ENCODE data around the gene CNOT3. TPM values are rescaled to one million over a fixed set of nuclear protein-coding genes. Genes with fewer than 3 reads are reported as not detected.

CNOT3 gene
- total RNA-seq, 1 donor, result 6.2 TPM

GRCh38 chr19:54152267-54152666 is 14.7 kb downstream of the CNOT3 start:
- H3K27me3 ChIP-seq (ENCODE audit: insufficient read depth, low read length), result no peaks in the 10 kb centered on the region
- no peaks in the 10 kb centered on the region for H3K79me2 ChIP-seq (ENCODE audit: insufficient read depth, low read length)
- H3K4me1 ChIP-seq (ENCODE audit: insufficient read depth, low read length), result peaks cover 21% of the 10 kb centered on the region
- no peaks in the 10 kb centered on the region for H3K9me3 ChIP-seq (ENCODE audit: low read depth, low read length)
- H3K36me3 ChIP-seq (ENCODE audit: insufficient read depth, low read length), result peaks cover 92% of the 10 kb centered on the region
- H2AFZ ChIP-seq (ENCODE audit: low read length), result no peak overlapping the region
- H4K20me1 ChIP-seq (ENCODE audit: insufficient read depth, low read length), result peaks cover 25% of the 10 kb centered on the region
- DNase-seq (ENCODE audit: insufficient read length, low spot score, missing footprints), result no peak
- no peak overlapping the region for H3K27ac ChIP-seq (ENCODE audit: low read depth, low read length)
- no peak for TF ChIP-seq CTCF (IDR thresholded peaks at IDR 0.05; ENCODE audit: extremely low read depth, low read depth, low read length)
- H3K4me2 ChIP-seq (ENCODE audit: insufficient read depth, low read length), result no peak overlapping the region
- H3K4me3 ChIP-seq (ENCODE audit: insufficient read depth, low read length), result no peak overlapping the region

- TF ChIP-seq CTCF (IDR thresholded peaks at IDR 0.05; ENCODE audit: extremely low read depth, low read depth, low read length), result no peak
- H3K79me2 ChIP-seq (ENCODE audit: insufficient read depth, low read length), result peaks cover 1% of the 10 kb centered on the region
- no peaks in the 10 kb centered on the region for H3K9me3 ChIP-seq (ENCODE audit: low read depth, low read length)
- no peak overlapping the region for H3K4me3 ChIP-seq (ENCODE audit: insufficient read depth, low read length)
- DNase-seq (ENCODE audit: insufficient read length, low spot score, missing footprints), result no peak
- no peaks in the 10 kb centered on the region for H3K27me3 ChIP-seq (ENCODE audit: insufficient read depth, low read length)
- H3K27ac ChIP-seq (ENCODE audit: low read depth, low read length), result peak overlapping the region; percentile 48
- peaks cover 91% of the 10 kb centered on the region for H3K36me3 ChIP-seq (ENCODE audit: insufficient read depth, low read length)
- peaks cover 21% of the 10 kb centered on the region for H3K4me1 ChIP-seq (ENCODE audit: insufficient read depth, low read length)
- peaks cover 19% of the 10 kb centered on the region for H4K20me1 ChIP-seq (ENCODE audit: insufficient read depth, low read length)
- no peak overlapping the region for H3K4me2 ChIP-seq (ENCODE audit: insufficient read depth, low read length)
- H2AFZ ChIP-seq (ENCODE audit: low read length), result no peak overlapping the region
These were observed 15.4 kb downstream of the CNOT3 start for GRCh38 chr19:54152878-54153524.

GRCh38 chr19:54153731-54154326 is 16.3 kb downstream of the CNOT3 start:
- H4K20me1 ChIP-seq (ENCODE audit: insufficient read depth, low read length), result peaks cover 19% of the 10 kb centered on the region

More at GRCh38 chr19:54153731-54154326, 16.3 kb downstream of the CNOT3 start:
- peaks cover 10% of the 10 kb centered on the region for H3K79me2 ChIP-seq (ENCODE audit: insufficient read depth, low read length)
- TF ChIP-seq CTCF (IDR thresholded peaks at IDR 0.05; ENCODE audit: extremely low read depth, low read depth, low read length), result no peak
- H2AFZ ChIP-seq (ENCODE audit: low read length), result no peak overlapping the region
- no peaks in the 10 kb centered on the region for H3K27me3 ChIP-seq (ENCODE audit: insufficient read depth, low read length)
- DNase-seq (ENCODE audit: insufficient read length, low spot score, missing footprints), result no peak
- no peaks in the 10 kb centered on the region for H3K9me3 ChIP-seq (ENCODE audit: low read depth, low read length)
- H3K36me3 ChIP-seq (ENCODE audit: insufficient read depth, low read length), result peaks cover 87% of the 10 kb centered on the region
- no peak overlapping the region for H3K4me3 ChIP-seq (ENCODE audit: insufficient read depth, low read length)
- H3K27ac ChIP-seq (ENCODE audit: low read depth, low read length), result peak overlapping the region; percentile 48
- H3K4me2 ChIP-seq (ENCODE audit: insufficient read depth, low read length), result no peak overlapping the region
- peaks cover 28% of the 10 kb centered on the region for H3K4me1 ChIP-seq (ENCODE audit: insufficient read depth, low read length)

Data from osteoblast (primary cell).